ACHN (cell line): ENCODE data around the gene SEPTIN2.
"Not testable (repeated sequence)": the region's sequence is repeated elsewhere in the genome, so short reads cannot be mapped to it uniquely, and the experiment has no call there.

ENCODE experiments used
- DNase-seq: peaks from one replicate; pipeline ENCODE4 v3.0.0-alpha.2; 2015
- in situ Hi-C: cut with HindIII; loops from 2 replicates; pipeline ENCODE4 v1.10.0; 2017; ENCODE audit warnings: low sequenced_read_pairs, low pct_ligation_motif_present, low pct_unique_long_range_greater_than_20kb

Gene SEPTIN2

DNA sequence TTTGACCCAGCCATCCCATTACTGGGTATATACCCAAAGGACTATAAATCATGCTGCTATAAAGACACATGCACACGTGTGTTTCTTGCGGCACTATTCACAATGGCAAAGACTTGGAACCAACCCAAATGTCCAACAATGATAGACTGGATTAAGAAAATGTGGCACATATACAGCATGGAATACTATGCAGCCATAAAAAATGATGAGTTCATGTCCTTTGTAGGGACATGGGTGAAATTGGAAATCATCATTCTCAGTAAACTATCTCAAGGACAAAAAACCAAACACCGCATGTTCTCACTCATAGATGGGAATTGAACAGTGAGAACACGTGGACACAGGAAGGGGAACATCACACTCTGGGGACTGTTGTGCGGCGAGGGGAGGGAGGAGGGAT lies 81.1 kb downstream of the SEPTIN2 start:
- in situ Hi-C loops, DNase-seq: not testable (repeated sequence)

DNA sequence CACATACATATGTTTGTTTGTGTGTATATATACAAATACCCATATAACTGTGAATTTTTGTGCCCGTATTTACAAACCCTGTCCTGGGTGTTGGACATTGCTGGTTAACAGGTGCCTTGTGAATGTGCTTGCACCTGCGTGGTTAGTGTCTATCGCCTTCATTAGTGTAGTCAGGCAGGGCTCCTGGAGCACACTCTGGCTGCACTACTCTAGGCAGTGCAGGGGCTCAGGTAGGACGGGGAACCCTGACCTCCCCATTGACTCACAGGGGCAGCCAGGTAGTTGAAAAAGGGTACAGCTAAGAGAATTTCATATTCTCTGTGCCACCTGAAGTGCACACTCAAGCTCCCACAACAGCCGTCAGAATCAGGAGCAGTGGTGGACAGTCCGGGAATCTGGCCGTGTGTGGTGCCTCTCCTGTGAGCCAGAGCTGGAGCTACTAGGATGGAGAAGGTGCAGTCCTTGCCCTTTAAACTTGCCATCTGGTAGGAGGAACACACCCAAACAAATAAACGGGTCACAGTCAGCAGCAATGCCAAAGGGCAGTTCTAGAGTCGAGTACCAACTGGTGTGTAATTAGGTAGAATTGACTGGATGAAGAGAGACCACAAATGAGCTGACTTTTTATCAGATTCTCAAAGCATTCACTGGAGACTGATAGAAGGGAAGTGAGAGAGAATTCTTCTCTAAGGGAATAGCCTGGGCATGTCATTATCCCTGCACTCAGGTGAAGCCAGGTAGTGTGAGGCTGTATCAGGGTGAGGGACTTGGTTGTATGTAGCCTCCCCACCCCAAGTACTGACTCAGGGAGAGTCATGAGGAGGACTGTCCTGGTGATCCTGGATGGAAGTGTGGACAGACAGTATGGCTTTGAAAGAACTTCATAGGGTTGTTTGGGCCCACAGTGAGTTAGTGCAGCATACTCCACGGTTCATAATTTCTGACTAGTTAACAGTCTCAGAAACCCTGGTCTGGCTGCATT lies 84.5 kb downstream of the SEPTIN2 start:
- no peak for DNase-seq

More for the DNA sequence above, 84.5 kb downstream of the SEPTIN2 start:
- in situ Hi-C loops, result no loop called here
